ENCODE data around the gene MROH8.

- TF ChIP-seq CTCF (IDR thresholded peaks at IDR 0.05; ENCODE audit: low read length) (no peak), EZH2 (optimal IDR thresholded peaks at IDR 0.05; ENCODE audit: low read depth, low read length) (no peak), EZH2phosphoT487 (IDR thresholded peaks at IDR 0.05; ENCODE audit: low read length) (no peak)
Observed at GRCh38 chr20:37194621-37195417, 15.5 kb upstream of the MROH8 start.
